Ovary (tissue), 3 donors: Measurements from ENCODE around the gene ZNF593.

Experiments used
- EP300 ChIP-seq: sonication (generic); formaldehyde crosslinking; IDR thresholded peaks from one replicate; pipeline ENCODE4 v1.6.1; 2017; ENCODE audit warnings: antibody characterized with exemption
- TF ChIP-seq, protein P1 (sequence below), 3 donors: fragments of 450-650 bp in 2 of 3; fragments of 200-600 bp in 1 of 3; IDR thresholded peaks; one replicate each; pipeline versions ENCODE4 v1.5.1 to v1.8.0; 2016 to 2022; ENCODE audit warnings: antibody characterized with exemption in 3 of 3, mild to moderate bottlenecking in 1 of 3
- donor health status: DM: no; HTN: no; CAD: no.

DNA sequence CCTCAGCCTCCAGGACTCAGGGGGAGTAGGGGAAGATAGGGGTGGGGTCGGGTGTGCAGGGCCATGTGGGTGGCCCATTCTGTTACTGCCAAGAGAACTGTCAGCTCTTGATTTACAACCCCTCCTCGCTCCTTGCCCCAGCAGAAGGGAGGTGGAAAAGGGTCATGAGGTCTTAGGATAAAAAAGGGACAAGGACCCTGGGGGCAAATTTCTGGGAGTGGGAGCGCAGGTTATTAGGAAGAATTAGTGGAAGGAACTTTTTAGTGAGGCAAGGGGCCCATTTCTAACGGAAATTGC, 10.0 kb upstream of the ZNF593 start:
- TF ChIP-seq, protein P1, sequence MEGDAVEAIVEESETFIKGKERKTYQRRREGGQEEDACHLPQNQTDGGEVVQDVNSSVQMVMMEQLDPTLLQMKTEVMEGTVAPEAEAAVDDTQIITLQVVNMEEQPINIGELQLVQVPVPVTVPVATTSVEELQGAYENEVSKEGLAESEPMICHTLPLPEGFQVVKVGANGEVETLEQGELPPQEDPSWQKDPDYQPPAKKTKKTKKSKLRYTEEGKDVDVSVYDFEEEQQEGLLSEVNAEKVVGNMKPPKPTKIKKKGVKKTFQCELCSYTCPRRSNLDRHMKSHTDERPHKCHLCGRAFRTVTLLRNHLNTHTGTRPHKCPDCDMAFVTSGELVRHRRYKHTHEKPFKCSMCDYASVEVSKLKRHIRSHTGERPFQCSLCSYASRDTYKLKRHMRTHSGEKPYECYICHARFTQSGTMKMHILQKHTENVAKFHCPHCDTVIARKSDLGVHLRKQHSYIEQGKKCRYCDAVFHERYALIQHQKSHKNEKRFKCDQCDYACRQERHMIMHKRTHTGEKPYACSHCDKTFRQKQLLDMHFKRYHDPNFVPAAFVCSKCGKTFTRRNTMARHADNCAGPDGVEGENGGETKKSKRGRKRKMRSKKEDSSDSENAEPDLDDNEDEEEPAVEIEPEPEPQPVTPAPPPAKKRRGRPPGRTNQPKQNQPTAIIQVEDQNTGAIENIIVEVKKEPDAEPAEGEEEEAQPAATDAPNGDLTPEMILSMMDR (IDR thresholded peaks at IDR 0.05) = no peak
- TF ChIP-seq EP300 = no peak
